Body of pancreas (tissue), 4 donors: Measurements from ENCODE around the gene CPNE5.

Experiments
- CTCF ChIP-seq, 7 experiments: fragments of 450-650 bp in 4 of 7; fragments of 200-600 bp in 3 of 7; sonication (generic) in 3 of 7; IDR thresholded peaks; one replicate each; pipeline ENCODE4 v1.5.1; 2016 to 2019; ENCODE audit warnings: antibody characterized with exemption in 7 of 7
- POLR2A ChIP-seq, 3 donors: fragments of 450-650 bp; IDR thresholded peaks; one replicate each; pipeline ENCODE4 v1.6.1; 2016; ENCODE audit warnings: antibody characterized with exemption in 3 of 3, mild to moderate bottlenecking in 2 of 3

- TF ChIP-seq CTCF (IDR thresholded peaks at IDR 0.05) (no peak), POLR2A (IDR thresholded peaks at IDR 0.05) (no peak)
Measured at GRCh38 chr6:36822506-36823269, 16.6 kb downstream of the CPNE5 start.
